Activated T-cell treated with anti-CD3 and anti-CD28 coated beads for 48 hours (primary cell): Measurements from ENCODE around the gene IL12RB1.
A peak's percentile ranks its signal among the peaks of the same experiment; 100 is the strongest.
"Not testable (repeated sequence)": the region's sequence is repeated elsewhere in the genome, so short reads cannot be mapped to it uniquely, and the experiment has no call there.

Experiments
- DNase-seq: peaks from one replicate; pipeline ENCODE4 v3.0.0-alpha.2; 2020; ENCODE audit warnings: low read depth

Gene IL12RB1

DNA sequence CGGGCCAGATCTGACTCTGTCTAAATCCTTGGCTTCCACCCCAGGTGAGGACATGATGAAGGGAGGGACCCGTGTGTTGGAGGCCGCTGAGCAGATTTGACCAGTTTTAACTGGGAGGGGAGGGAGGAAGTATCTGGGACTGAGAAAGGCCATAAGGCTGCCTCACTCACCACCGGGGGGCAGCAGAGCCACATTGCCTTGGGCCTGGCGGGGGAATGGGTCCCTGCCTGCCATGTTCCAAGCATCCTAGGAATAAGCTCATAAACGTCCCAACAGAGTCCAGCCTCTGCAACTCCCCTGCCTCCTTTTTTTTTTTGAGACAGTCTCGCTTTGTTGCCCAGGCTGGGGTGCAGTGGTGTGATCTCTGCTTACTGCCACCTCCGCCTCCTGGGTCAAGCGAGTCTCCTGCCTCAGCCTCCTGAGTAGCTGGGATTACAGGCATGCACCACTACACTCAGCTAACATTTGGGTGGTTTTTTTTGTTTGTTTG, 26.3 kb upstream of the IL12RB1 start:
- peak; percentile 73 for DNase-seq

DNA sequence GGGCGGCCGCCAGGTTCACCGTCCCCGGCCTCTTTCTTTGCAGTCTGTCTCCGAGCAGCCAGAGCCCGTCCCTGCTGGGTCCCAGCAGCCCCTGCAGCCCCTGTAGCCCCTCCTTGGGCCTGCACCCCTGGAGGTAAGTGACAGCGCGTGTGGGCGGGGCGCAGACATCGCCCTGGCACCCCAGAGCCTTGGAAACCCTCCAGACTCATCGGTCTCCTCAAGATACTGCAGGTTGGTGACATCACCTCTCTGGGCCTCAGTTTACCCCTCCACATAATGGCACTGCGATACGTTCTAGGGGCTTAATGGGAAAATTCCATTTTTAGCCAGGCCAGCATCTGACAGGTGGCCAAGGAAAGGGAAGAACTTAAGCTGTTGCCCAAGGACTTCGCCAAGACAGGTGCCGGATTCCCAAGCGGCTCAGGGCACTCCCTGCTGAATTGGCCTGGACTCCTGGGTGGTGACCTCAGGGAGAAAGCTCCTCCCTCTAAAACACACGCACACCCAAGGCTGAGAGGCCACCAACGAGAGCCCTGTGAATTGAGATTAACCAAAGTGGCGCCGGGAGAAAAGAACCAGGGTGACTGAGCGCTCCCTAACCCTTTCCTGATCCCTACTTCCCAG, 24.0 kb upstream of the IL12RB1 start:
- DNase-seq, result no peak

- peak; percentile 45 for DNase-seq
These were observed 23.2 kb upstream of the IL12RB1 start for GRCh38 chr19:18109733-18110608.

- no peak for DNase-seq
These were observed 22.6 kb upstream of the IL12RB1 start for GRCh38 chr19:18109341-18109732.

DNA sequence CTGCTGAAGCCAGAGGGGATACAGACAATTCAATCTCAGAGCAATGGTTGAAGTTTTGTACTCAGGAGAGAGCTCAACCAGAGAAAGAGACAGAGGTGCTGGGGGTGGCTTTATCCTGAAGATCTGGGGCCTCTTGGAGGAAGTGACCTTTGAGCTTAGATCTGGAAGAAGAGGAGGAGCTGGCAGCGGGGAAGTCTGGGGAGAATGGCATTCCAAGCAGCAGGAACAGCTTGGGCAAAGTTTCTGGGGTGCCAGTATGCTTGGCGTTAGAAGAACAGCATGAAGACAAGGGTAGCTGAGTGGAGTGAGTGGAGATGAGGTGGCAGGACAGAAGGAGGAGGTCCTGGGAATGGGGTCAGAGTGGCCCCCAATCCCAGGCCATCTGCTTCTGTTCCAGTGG, 22.2 kb upstream of the IL12RB1 start:
- no peak for DNase-seq

DNA sequence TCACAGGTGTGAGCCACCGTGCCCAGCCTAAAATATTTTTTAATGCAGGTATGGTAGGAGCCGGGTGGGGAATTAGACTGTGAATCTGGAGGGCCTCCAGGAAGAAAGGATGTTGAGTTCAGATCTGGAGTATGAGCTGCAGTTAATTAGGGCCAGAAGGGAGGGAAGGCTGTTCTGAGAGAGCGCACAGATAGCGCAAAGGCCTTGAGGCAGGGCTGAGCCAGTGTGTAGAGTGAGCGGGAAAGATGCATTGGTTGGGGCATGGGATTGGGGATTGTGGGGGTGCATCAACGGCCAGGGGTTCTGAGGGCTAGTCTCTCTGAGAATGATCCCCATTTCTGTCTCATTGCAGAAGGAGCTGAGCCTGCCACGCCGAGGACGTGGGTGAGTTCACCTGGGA, 20.5 kb upstream of the IL12RB1 start:
- no peak for DNase-seq

- not testable (repeated sequence) for DNase-seq
These were observed 18.5 kb upstream of the IL12RB1 start for GRCh38 chr19:18105259-18105658.

- DNase-seq, result no peak
These were observed 18.0 kb upstream of the IL12RB1 start for GRCh38 chr19:18104793-18105131.

DNA sequence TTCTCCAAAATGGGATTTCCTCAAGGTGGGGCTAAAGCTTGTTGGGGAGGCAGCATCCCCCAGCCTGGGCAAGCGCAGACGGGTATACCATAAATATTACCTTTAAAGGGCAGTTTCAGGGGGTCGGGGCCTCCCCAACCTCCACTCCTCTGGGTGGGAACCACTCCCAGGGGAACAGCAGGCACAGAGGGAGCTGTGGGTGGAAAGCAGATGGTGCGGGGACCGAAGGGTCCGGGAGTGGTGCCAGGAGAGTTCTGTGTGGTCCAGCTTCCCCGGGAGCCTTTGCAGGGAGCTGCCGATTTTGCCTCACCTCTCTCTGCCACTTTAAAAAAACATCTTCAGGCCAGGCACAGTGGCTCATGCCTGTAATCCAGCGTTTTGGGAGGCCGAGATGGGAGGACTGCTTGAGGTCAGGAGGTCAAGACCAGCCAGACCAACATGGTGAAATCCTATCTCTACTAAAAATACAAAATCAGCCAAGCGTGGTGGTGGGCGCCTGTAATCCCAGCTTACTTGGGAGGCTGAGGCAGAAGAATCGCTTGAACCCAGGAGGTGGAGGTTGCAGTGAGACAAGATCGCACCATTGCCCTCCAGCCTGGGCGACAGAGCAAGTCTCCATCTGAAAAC, 16.3 kb upstream of the IL12RB1 start:
- no peak for DNase-seq

DNA sequence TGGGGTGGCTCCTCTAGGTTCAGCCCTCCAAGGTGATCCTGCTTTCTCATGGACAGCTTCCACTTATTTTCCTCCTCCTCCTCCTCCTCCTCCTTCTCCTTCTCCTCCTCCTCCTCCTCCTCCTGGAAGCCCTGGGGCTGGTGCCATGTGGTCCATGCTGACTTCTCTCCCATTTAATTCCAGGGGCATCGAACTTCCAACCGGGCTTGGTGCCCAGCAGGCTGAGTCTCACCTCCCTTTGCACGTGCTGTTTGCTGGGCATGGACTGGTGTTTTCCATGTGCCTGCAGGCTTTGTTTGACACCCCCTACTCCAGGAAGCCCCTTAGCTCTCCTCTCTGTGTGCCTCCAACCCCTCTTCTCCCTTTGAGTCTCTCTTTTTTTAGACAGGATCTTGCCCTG, 14.5 kb upstream of the IL12RB1 start:
- DNase-seq, result no peak

DNA sequence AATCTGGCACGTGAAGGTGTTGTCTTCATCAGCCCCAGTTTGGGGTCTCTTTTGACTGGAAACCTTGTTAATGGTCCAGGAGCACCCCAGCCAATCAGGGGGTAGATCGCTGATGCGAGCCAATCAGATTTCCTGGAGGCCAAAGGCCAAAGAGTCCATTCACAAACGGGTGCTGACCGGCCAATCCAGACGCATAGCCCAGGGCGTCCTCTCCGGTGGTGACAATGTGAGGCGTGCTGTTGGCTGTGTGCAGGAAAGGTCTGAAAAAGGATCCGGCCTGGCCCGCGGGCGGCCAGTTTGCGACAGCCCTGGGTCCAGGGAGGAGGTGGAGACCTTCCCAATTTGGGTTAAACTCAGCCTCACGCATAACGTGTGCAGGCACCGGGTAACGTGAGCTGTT, 14.0 kb upstream of the IL12RB1 start:
- no peak for DNase-seq

- no peak for DNase-seq
These were observed 12.9 kb upstream of the IL12RB1 start for GRCh38 chr19:18099623-18099995.

GRCh38 chr19:18098891-18099622, 12.3 kb upstream of the IL12RB1 start:
- DNase-seq, result no peak

- no peak for DNase-seq
These were observed 11.5 kb upstream of the IL12RB1 start for GRCh38 chr19:18097993-18098890.

DNA sequence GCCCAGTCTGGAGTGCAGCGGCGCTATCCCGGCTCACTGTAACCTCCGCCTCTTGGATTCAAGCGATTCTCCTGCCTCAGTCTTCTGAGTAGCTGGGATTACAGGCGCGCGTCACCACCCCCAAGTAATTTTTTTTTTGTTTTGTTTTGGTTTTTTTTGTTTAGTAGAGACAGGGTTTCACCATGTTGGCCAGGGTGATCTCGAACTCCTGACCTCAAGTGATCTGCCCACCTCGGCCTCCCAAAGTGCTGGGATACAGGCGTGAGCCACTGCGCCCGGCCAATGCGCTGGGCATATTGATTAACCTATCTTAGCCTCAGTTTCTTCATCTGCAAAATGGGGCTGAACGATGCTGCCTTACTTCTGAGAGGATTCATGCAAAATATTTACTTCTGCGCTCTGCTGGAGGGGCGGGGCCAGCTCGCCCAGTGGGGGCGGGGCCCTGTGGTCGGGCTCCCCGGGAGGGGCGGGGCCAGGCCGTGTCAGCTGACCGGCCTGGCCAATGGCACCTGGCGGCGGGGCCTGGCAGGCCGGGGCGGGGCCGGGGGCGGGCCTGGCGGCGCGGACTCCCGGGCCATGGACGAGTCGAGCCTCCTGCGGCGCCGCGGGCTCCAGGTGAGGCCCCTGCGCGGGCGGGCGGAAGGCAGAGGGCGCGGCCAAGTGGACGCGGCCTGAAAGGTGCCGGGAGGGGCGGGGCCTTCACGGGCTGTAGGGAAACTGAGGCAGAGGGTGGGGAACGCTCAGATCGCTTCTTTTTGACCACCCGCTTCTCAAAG, 10.7 kb upstream of the IL12RB1 start, which contains the start of gene MAST3:
Gene MAST3 (plus strand): TSS at position 562 of the 776 bp plus-strand sequence. CDS start 15 bp downstream, at position 577.
- DNase-seq, result peak; percentile 97

DNA sequence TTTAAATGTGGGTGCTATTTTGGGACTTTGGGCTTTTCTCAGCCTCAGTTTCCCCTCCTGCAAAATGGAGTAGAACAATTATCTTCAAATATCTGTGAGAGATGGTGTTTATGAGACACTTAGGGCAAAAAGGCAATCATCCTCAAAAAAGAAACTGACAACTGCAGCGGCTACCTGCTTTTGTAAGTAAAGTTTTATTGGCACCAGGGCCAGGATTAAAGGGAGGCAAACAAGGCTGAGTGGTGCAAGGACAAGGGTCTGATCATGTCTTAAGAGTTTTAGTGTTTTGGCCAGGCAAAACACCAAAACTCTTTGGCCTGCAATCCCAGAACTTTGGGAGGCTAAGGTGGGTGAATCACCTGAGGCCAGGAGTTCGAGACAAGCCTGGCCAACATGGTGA, 9.5 kb upstream of the IL12RB1 start:
- no peak for DNase-seq

DNA sequence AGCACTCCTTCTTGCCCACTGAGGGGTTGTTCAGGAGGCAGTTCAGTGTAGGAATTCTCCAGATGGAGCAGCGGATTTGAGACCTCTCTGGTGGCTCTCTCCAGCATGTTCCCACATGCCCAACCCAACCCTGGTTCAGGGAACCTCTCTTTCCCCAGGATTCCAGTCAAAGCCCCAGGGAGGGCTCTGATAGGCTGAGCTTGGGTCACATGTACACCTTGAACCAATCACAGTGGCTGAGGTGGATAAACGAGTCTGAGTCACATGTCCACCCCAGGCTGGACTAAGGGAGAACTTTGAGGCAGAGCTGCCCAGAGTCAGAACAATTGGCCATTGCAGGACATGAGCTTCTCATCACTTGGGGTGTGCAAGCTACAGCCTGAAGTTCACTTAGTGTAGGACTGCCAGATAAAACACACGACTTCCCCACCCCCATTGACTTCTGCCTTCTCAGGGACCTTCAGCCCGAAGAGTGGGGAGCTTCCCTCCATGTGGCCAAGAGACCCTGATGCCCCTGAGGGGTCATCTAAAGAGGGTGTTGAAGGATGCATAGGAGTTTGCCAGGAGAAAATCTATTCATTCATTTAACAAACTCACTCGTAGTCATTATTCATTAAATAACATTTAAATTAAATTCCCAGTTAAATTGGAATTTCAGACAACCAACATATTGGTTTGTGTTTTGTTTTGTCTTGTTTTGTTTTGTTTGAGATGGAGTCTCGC, 6.9 kb upstream of the IL12RB1 start:
- DNase-seq, result no peak

DNA sequence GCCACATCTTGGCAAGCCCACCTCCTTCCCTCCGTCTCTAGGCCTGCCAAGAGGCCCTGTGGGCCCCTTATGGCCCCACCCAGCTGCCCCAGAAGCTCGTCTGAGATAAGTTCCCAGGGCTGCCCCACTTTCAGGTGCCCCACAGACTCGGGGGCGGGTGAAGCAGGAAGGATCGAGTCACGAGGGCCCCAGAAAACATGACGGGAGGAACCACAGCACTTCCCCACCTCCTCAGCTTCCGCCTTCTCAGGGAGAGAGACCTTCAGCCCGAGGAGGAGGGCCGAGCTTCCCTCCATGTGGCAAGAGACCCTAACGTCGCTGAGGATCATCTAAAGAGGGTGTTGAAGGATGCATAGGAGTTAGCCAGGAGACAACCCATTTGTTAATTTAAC, 4.5 kb upstream of the IL12RB1 start:
- peak; percentile 78 for DNase-seq

DNA sequence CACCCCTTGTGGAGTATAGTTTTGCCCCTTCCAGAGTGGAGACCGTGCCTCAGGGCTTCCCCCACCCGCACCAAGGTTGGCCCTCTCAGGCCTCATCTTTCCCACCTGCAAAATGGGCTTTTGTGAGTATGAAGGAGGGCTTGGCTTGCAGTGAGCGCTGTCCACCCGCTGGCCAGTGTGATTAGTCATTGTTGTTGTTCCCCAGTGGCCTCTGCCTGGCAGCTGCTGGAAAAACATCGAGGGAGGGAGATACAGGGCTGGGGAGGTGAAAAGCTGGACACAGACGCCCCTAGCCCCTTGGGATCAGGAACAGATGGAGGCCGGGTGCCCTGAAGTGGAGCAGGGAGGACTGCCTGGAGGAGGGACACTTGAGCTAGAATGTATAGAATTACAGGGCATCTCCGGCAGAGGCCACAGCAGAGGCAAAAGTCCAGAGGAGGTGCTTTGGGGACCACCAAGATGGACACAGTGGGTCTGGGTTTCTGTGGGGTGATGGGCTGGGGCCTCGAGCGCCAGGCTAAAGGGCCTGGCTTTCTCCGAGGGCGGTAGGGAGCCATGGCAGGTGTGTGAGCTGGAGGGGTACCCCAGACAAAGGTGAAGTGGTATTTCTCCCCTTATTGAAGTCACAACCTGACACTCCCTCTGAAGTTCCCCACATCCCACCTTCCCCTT, 3.9 kb upstream of the IL12RB1 start:
- no peak for DNase-seq
